ENCODE data around the gene FDXACB1.

- no peak for TF ChIP-seq CTCF (conservative IDR thresholded peaks at IDR 0.05; ENCODE audit: low read depth, low read length)
- no peak for TF ChIP-seq EZH2 (IDR thresholded peaks at IDR 0.05; ENCODE audit: borderline replicate concordance, low read depth, low read length, poor library complexity, severe bottlenecking)
Measured at GRCh38 chr11:111906680-111907079, 27.7 kb upstream of the FDXACB1 start.

Data from A673 (cell line).